WTC11 (cell line): ENCODE measurements around the gene GPATCH8.

Source experiments
- ZNF423 ChIP-seq: fragments of 250-450 bp; sonication (Bioruptor Pico); IDR thresholded peaks from 2 replicates; pipeline ENCODE4 v2.1.2; 2022; ENCODE audit warnings: mild to moderate bottlenecking, moderate library complexity
- TF ChIP-seq, protein P1 (sequence below): fragments of 200-600 bp; IDR thresholded peaks from 2 replicates; pipeline ENCODE4 v1.8.0; 2022; ENCODE audit warnings: antibody characterized with exemption

DNA sequence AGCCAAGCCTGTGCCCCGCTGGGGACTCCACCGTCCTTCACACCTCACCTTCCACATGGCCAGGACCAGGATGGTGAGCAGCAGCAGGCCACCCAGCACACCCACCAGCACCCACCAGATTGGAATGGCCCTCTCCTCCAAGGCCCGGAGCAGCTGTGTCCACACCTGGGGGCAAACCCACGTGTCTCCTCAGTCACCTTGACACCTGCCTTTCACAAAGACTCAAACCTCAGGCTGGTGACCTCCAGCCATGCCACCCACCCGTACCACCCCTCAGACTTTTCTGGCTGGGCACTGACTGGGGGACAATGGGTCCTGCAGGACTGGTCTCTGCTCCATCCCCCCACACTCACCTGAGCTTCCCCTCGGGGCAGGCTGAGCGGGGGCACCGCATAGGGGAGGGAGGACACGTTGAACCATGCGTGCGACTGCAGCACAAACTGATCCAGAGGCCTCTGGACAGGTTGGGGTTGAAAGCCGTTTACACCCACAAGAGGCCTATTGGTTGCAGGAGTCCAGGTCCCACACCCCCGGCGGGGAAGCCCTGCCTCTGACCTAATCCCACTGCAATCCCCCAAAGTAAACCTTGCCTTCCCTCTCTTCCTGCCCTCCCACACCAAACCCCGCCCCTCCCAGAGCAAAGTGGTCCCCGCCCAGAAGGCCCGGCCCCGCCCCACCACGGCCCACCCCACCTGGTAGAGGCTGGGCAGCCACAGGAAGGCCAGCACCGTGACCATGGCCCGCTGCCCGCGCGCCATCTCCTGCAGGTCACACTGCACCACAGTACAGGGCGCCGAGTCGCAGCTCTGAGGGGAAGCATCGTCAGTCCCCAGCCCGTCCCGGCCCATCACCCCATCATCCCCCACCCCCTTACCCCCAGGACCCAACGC, 128.7 kb downstream of the GPATCH8 start:
- TF ChIP-seq ZNF423 = no peak
- TF ChIP-seq, protein P1, sequence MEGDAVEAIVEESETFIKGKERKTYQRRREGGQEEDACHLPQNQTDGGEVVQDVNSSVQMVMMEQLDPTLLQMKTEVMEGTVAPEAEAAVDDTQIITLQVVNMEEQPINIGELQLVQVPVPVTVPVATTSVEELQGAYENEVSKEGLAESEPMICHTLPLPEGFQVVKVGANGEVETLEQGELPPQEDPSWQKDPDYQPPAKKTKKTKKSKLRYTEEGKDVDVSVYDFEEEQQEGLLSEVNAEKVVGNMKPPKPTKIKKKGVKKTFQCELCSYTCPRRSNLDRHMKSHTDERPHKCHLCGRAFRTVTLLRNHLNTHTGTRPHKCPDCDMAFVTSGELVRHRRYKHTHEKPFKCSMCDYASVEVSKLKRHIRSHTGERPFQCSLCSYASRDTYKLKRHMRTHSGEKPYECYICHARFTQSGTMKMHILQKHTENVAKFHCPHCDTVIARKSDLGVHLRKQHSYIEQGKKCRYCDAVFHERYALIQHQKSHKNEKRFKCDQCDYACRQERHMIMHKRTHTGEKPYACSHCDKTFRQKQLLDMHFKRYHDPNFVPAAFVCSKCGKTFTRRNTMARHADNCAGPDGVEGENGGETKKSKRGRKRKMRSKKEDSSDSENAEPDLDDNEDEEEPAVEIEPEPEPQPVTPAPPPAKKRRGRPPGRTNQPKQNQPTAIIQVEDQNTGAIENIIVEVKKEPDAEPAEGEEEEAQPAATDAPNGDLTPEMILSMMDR = no peak
